ENCODE results near the gene RPL31. TPM values are rescaled to one million over a fixed set of nuclear protein-coding genes. Genes with fewer than 3 reads are reported as not detected.

The RPL31 gene
- total RNA-seq, 6 experiments from 2014 or later = 947 to 1,348 (median 1,137) TPM

DNA sequence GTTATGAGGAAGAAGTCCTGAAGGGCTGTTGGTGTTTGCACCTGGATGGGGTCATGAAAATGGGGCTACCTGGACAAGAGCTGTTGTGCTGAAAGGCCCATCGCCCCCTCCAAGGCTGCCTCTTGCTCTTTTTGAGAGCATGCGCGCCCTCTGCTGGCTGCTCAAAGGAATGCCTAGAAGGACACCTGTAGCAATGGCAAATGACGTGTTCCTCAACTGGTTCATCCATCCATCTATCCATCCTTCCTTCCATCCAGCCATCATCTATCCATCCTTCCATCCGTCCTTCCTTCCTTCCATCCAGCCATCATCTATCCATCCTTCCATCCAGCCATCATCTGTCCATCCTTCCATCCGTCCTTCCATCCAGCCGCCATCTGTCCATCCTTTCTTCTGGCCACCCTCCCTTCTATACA lies 17.2 kb upstream of the RPL31 start:
- Mint-ChIP-seq H3K4me3 (no peak overlapping the region), H3K27me3 (ENCODE audit: insufficient read depth) (no peaks in the 10 kb centered on the region; the same call in 1 of the 2 replicates), H3K36me3 (ENCODE audit: low read depth) (0 out of 2 replicates have a peak, but pooled peaks cover 5% of the 10 kb centered on the region), H3K4me1 (ENCODE audit: low read depth) (peaks cover 17% of the 10 kb centered on the region), H3K27ac (no peak overlapping the region), H3K9me3 (no peaks in the 10 kb centered on the region)
- peak; percentile 51 for DNase-seq
- peak; percentile 97 for TF ChIP-seq CTCF (IDR thresholded peaks at IDR 0.05)

GRCh38 chr2:100986157-100986556 lies 15.9 kb upstream of the RPL31 start:
- Mint-ChIP-seq H3K36me3 (ENCODE audit: low read depth) (0 out of 2 replicates have a peak, but pooled peaks cover 5% of the 10 kb centered on the region), H3K4me3 (no peak overlapping the region), H3K27me3 (ENCODE audit: insufficient read depth) (no peaks in the 10 kb centered on the region; the same call in 1 of the 2 replicates), H3K4me1 (ENCODE audit: low read depth) (peaks cover 13% of the 10 kb centered on the region), H3K9me3 (no peaks in the 10 kb centered on the region), H3K27ac (no peak overlapping the region)
- TF ChIP-seq CTCF (IDR thresholded peaks at IDR 0.05) = no peak
- no peak for DNase-seq

DNA sequence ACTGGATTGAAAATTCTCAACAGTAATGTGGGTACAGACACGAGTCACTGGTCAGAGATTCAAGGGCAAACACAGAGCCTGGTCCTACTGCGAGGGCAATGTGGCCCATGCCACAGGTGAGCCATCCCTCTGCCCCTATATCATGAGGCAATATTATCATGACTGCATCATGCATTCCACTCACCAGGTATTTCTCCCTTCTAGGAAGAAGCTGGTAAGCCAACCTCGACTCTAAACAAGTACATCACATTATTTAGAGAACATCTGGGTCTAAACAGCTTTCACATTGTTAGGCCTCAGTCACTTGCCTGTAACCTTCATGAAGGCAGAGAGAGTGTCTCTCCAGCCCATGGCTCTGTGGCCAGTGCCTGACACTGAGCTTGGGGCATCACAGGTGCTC lies 14.6 kb upstream of the RPL31 start:
- Mint-ChIP-seq H3K4me1 (ENCODE audit: low read depth) (peaks cover 12% of the 10 kb centered on the region), H3K27me3 (ENCODE audit: insufficient read depth) (peaks cover 2% of the 10 kb centered on the region), H3K4me3 (no peak overlapping the region), H3K27ac (no peak overlapping the region), H3K36me3 (ENCODE audit: low read depth) (0 out of 2 replicates have a peak, but pooled peaks cover 5% of the 10 kb centered on the region), H3K9me3 (no peaks in the 10 kb centered on the region)
- TF ChIP-seq CTCF (IDR thresholded peaks at IDR 0.05) = no peak
- no peak for DNase-seq

GRCh38 chr2:100987974-100988373 lies 14.1 kb upstream of the RPL31 start:
- H3K9me3 Mint-ChIP-seq = no peaks in the 10 kb centered on the region
- TF ChIP-seq CTCF (IDR thresholded peaks at IDR 0.05) = no peak
- H3K4me3 Mint-ChIP-seq = no peak overlapping the region
- H3K27me3 Mint-ChIP-seq (ENCODE audit: insufficient read depth) = peaks cover 2% of the 10 kb centered on the region
- peaks cover 12% of the 10 kb centered on the region for H3K4me1 Mint-ChIP-seq (ENCODE audit: low read depth)
- DNase-seq = no peak
- 0 out of 2 replicates have a peak, but pooled peaks cover 5% of the 10 kb centered on the region for H3K36me3 Mint-ChIP-seq (ENCODE audit: low read depth)
- no peak overlapping the region for H3K27ac Mint-ChIP-seq

DNA sequence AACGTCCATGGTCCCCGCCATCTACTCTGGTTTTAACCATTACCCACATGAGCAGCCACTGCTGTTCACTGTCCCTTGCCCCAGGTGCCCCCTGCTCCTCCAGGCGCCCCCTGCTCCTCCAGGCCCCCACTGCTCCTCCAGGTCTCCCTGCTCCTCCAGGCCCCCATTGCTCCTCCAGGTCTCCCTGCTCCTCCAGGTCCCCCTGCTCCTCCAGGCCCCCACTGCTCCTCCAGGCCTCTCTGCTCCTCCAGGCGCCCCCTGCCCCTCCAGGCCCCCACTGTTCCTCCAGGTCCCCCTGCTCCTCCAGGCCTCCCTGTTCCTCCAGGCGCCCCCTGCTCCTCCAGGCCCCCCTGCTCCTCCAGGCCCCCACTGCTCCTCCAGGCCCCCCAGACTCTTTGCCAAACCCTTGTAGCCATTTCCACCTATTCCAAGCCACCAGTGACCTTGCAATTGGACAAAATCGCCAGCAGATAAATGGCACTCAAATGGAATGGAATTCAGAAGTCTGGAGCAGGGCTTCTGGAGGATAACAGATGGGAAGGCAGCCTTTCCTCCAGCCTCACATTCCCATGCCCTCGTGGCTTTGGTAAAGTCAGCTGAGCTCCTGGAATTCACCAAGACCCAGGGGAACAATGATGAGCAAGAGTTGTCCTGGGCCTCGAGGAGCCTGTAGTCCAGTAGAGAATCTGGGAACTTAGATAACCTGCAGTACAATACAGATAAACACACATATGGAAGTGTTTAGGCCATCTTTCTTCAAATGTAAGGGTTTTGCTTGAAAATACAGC lies 13.3 kb upstream of the RPL31 start:
- no peaks in the 10 kb centered on the region for H3K9me3 Mint-ChIP-seq
- peaks cover 10% of the 10 kb centered on the region for H3K4me1 Mint-ChIP-seq (ENCODE audit: low read depth)
- no peak overlapping the region for H3K27ac Mint-ChIP-seq
- peaks cover 2% of the 10 kb centered on the region for H3K27me3 Mint-ChIP-seq (ENCODE audit: insufficient read depth)
- no peak for TF ChIP-seq CTCF (IDR thresholded peaks at IDR 0.05)
- H3K36me3 Mint-ChIP-seq (ENCODE audit: low read depth) = 0 out of 2 replicates have a peak, but pooled peaks cover 5% of the 10 kb centered on the region
- DNase-seq = no peak
- H3K4me3 Mint-ChIP-seq = no peak overlapping the region

Measured in HFFc6 (cell line).